Measurements from ENCODE around the gene MFF. TPM values are rescaled to one million over a fixed set of nuclear protein-coding genes. Genes with fewer than 3 reads are reported as not detected.

Gene MFF
- 107 to 119 TPM (median 114 TPM) in 5 replicates for total RNA-seq (2022; extraction: Qiagen RNA extraction; ENCODE audit: low read depth)

GRCh38 chr2:227324995-227325838, at the start of gene MFF:
Gene MFF, plus strand, starts transcription at chr2:227325251. Its CDS starts 5,415 bp downstream, at chr2:227330666.

GRCh38 chr2:227379095-227379494, 54.0 kb downstream of the MFF start, which contains the start of gene TM4SF20:
Gene TM4SF20, minus strand, starts transcription at chr2:227379306. Its CDS starts 38 bp downstream, at chr2:227379268.

GRCh38 chr2:227387583-227387982, 62.5 kb downstream of the MFF start, which contains the start of gene SCYGR1:
Gene SCYGR1, minus strand, starts transcription at chr2:227387949. Its CDS starts 0 bp downstream, at chr2:227387949.

Other genes starting within 250 kb of the MFF start
- gene COL4A4, start 161.0 kb upstream of the MFF start, total RNA-seq (2022; extraction: Qiagen RNA extraction; ENCODE audit: low read depth): 0.89 to 2.7 TPM (median 1.9 TPM) in 5 replicates
- gene COL4A3, start 160.6 kb upstream of the MFF start, total RNA-seq (2022; extraction: Qiagen RNA extraction; ENCODE audit: low read depth): 0.40 to 1.0 TPM (median 0.72 TPM) in 5 replicates
- 8.0 to 11.5 TPM (median 10.6 TPM) in 5 replicates for gene TM4SF20, start 54.1 kb downstream of the MFF start, total RNA-seq (2022; extraction: Qiagen RNA extraction; ENCODE audit: low read depth)
- not detected in 5 replicates for gene SCYGR1, start 62.7 kb downstream of the MFF start, total RNA-seq (2022; extraction: Qiagen RNA extraction; ENCODE audit: low read depth)
- gene AGFG1, start 146.9 kb downstream of the MFF start, total RNA-seq (2022; extraction: Qiagen RNA extraction; ENCODE audit: low read depth): 105 to 141 TPM (median 128 TPM) in 5 replicates